Hepatocyte (in vitro differentiated cells): ENCODE measurements around the gene CD302.

Source experiments
- EZH2 ChIP-seq: fragments of 200-600 bp; sonication (generic); IDR thresholded peaks from 2 replicates; pipeline ENCODE4 v1.6.1; 2016; ENCODE audit warnings: antibody characterized with exemption, mild to moderate bottlenecking, borderline replicate concordance
- EZH2phosphoT487 ChIP-seq: fragments of 200-600 bp; sonication (generic); IDR thresholded peaks from one replicate; pipeline ENCODE4 v1.6.1; 2018; ENCODE audit warnings: antibody characterized with exemption, mild to moderate bottlenecking, low read depth, moderate library complexity; ENCODE audit not compliant: unreplicated experiment, severe bottlenecking
- TF ChIP-seq, protein P1 (sequence below): fragments of 200-600 bp; sonication (generic); IDR thresholded peaks from 2 replicates; pipeline ENCODE4 v1.5.1; 2016; ENCODE audit warnings: antibody characterized with exemption, mild to moderate bottlenecking; ENCODE audit not compliant: poor library complexity

- TF ChIP-seq, protein P1, sequence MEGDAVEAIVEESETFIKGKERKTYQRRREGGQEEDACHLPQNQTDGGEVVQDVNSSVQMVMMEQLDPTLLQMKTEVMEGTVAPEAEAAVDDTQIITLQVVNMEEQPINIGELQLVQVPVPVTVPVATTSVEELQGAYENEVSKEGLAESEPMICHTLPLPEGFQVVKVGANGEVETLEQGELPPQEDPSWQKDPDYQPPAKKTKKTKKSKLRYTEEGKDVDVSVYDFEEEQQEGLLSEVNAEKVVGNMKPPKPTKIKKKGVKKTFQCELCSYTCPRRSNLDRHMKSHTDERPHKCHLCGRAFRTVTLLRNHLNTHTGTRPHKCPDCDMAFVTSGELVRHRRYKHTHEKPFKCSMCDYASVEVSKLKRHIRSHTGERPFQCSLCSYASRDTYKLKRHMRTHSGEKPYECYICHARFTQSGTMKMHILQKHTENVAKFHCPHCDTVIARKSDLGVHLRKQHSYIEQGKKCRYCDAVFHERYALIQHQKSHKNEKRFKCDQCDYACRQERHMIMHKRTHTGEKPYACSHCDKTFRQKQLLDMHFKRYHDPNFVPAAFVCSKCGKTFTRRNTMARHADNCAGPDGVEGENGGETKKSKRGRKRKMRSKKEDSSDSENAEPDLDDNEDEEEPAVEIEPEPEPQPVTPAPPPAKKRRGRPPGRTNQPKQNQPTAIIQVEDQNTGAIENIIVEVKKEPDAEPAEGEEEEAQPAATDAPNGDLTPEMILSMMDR = no peak
- no peak for TF ChIP-seq EZH2
- no peak for TF ChIP-seq EZH2phosphoT487
Measured at GRCh38 chr2:159797225-159797542, 824 bp downstream of the CD302 start.
